Loucy (cell line): ENCODE measurements around the gene SLC25A30.
"Not testable (repeated sequence)": the region's sequence is repeated elsewhere in the genome, so short reads cannot be mapped to it uniquely, and the experiment has no call there.

Experiments used
- H2AFZ ChIP-seq: fragments of 200-600 bp; sonication (generic); 2 replicates; pipeline ENCODE4 v1.6.0; 2016; ENCODE audit warnings: antibody characterized with exemption, mild to moderate bottlenecking, low read length, moderate library complexity
- H3F3A ChIP-seq: fragments of 200-600 bp; 2 replicates; pipeline ENCODE4 v1.6.0; 2016; ENCODE audit warnings: antibody characterized with exemption, low read depth, mild to moderate bottlenecking
- H3K27me3 ChIP-seq: fragments of 200-600 bp; sonication (generic); 2 replicates; pipeline ENCODE4 v1.6.1; 2014; ENCODE audit warnings: low read length, mild to moderate bottlenecking; ENCODE audit not compliant: insufficient read depth, poor library complexity, severe bottlenecking
- H3K36me3 ChIP-seq: fragments of 200-600 bp; sonication (generic); 2 replicates; pipeline ENCODE4 v1.6.1; 2016; ENCODE audit warnings: low read length; ENCODE audit not compliant: insufficient read depth
- H3K4me1 ChIP-seq: fragments of 200-600 bp; sonication (generic); 2 replicates; pipeline ENCODE4 v1.5.1; 2014; ENCODE audit warnings: low read length, mild to moderate bottlenecking; ENCODE audit not compliant: insufficient read depth, poor library complexity, severe bottlenecking
- H3K4me2 ChIP-seq: fragments of 200-600 bp; sonication (generic); 2 replicates; pipeline ENCODE4 v1.6.0; 2014; ENCODE audit warnings: antibody characterized with exemption, low read length, low read depth, mild to moderate bottlenecking; ENCODE audit not compliant: poor library complexity, severe bottlenecking
- H3K4me3 ChIP-seq: fragments of 200-600 bp; sonication (generic); 2 replicates; pipeline ENCODE4 v1.5.1; 2014; ENCODE audit warnings: low read length, mild to moderate bottlenecking, mixed read lengths; ENCODE audit not compliant: poor library complexity, severe bottlenecking
- H3K79me2 ChIP-seq: fragments of 200-600 bp; sonication (generic); 2 replicates; pipeline ENCODE4 v1.6.1; 2014; ENCODE audit warnings: low read length; ENCODE audit not compliant: insufficient read depth
- H3K9ac ChIP-seq: fragments of 200-600 bp; sonication (generic); 2 replicates; pipeline ENCODE4 v1.6.0; 2014; ENCODE audit warnings: mild to moderate bottlenecking, low read depth, low read length, moderate library complexity; ENCODE audit not compliant: poor library complexity, severe bottlenecking
- H3K9me2 ChIP-seq: fragments of 200-600 bp; sonication (generic); replicated peaks from 2 replicates; pipeline ENCODE4 v1.6.1; 2016; ENCODE audit warnings: low read depth, low read length, mixed read lengths
- H3K9me3 ChIP-seq: fragments of 200-600 bp; sonication (generic); 2 replicates; pipeline ENCODE4 v1.6.1; 2014; ENCODE audit warnings: mild to moderate bottlenecking, antibody characterized with exemption, low read length, low read depth; ENCODE audit not compliant: insufficient read depth
- H4K20me1 ChIP-seq: fragments of 200-600 bp; sonication (generic); 2 replicates; pipeline ENCODE4 v1.6.0; 2014; ENCODE audit warnings: antibody characterized with exemption, low read length, mild to moderate bottlenecking; ENCODE audit not compliant: insufficient read depth, poor library complexity, severe bottlenecking
- CTCF ChIP-seq: fragments of 200-600 bp; sonication (generic); conservative IDR thresholded peaks from 2 replicates; pipeline ENCODE4 v1.5.1; 2014; ENCODE audit warnings: mild to moderate bottlenecking, antibody characterized with exemption, low read length
- EZH2phosphoT487 ChIP-seq: fragments of 200-600 bp; IDR thresholded peaks from 2 replicates; pipeline ENCODE4 v1.6.1; 2018; ENCODE audit warnings: antibody characterized with exemption, mild to moderate bottlenecking, moderate library complexity, borderline replicate concordance

Gene SLC25A30

GRCh38 chr13:45384474-45385174 is 33.5 kb downstream of the SLC25A30 start:
- no peaks in the 10 kb centered on the region for H3K27me3 ChIP-seq
- no peak overlapping the region for H3K4me3 ChIP-seq
- TF ChIP-seq CTCF (no peak), EZH2phosphoT487 (no peak)
- no peaks in the 10 kb centered on the region for H3K9me3 ChIP-seq
- H3K36me3 ChIP-seq: no peaks in the 10 kb centered on the region
- no peak overlapping the region for H3K4me2 ChIP-seq
- H3K4me1 ChIP-seq: no peaks in the 10 kb centered on the region
- no peaks in the 10 kb centered on the region for H3F3A ChIP-seq
- H3K9me2 ChIP-seq: no peaks in the 10 kb centered on the region
- no peaks in the 10 kb centered on the region for H3K79me2 ChIP-seq
- H2AFZ ChIP-seq: no peak overlapping the region
- H4K20me1 ChIP-seq: no peaks in the 10 kb centered on the region
- H3K9ac ChIP-seq: no peak overlapping the region

DNA sequence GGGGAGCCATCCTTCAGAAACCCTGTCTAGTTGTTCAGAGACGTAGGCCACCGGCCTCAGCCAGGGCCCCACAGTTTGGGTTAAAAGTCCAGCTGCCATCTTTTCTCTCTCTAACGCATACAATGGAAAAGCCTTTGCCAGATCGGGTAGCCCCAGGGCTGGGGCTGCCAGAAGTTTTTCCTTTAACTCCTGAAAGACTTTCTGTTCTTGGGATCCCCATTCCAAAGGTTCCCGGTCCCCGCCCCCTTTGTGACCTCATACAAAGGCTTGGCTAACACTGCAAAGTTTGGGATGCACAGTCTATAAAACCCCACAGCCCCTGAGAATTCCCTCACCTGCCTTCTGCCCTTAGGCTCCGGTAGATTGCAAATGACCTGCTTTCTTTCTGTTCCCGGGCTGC is 35.4 kb downstream of the SLC25A30 start:
- H3K4me2 ChIP-seq, H3K9me3 ChIP-seq, H3K9ac ChIP-seq, H3K27me3 ChIP-seq, H4K20me1 ChIP-seq, H3K4me3 ChIP-seq, H3K9me2 ChIP-seq, H2AFZ ChIP-seq, H3K4me1 ChIP-seq, H3F3A ChIP-seq, H3K79me2 ChIP-seq, H3K36me3 ChIP-seq: not testable (repeated sequence)

- no peaks in the 10 kb centered on the region for H4K20me1 ChIP-seq
- no peak for TF ChIP-seq EZH2phosphoT487
- H3F3A ChIP-seq: no peaks in the 10 kb centered on the region
- H2AFZ ChIP-seq: no peak overlapping the region
- no peaks in the 10 kb centered on the region for H3K9me3 ChIP-seq
- H3K9me2 ChIP-seq: no peaks in the 10 kb centered on the region
- H3K4me1 ChIP-seq: no peaks in the 10 kb centered on the region
- H3K36me3 ChIP-seq: no peaks in the 10 kb centered on the region
- H3K79me2 ChIP-seq: no peaks in the 10 kb centered on the region
- no peak overlapping the region for H3K4me3 ChIP-seq
- H3K27me3 ChIP-seq: no peaks in the 10 kb centered on the region
- no peak overlapping the region for H3K9ac ChIP-seq
- no peak overlapping the region for H3K4me2 ChIP-seq
These were observed 37.0 kb downstream of the SLC25A30 start for GRCh38 chr13:45381196-45381595.

- not testable (repeated sequence) for H3K36me3 ChIP-seq, H3F3A ChIP-seq, H2AFZ ChIP-seq, H3K9me3 ChIP-seq, H3K9ac ChIP-seq, H4K20me1 ChIP-seq, H3K4me3 ChIP-seq, H3K9me2 ChIP-seq, H3K27me3 ChIP-seq, H3K79me2 ChIP-seq, H3K4me1 ChIP-seq, H3K4me2 ChIP-seq
These were observed 37.5 kb downstream of the SLC25A30 start for GRCh38 chr13:45380708-45381107.

DNA sequence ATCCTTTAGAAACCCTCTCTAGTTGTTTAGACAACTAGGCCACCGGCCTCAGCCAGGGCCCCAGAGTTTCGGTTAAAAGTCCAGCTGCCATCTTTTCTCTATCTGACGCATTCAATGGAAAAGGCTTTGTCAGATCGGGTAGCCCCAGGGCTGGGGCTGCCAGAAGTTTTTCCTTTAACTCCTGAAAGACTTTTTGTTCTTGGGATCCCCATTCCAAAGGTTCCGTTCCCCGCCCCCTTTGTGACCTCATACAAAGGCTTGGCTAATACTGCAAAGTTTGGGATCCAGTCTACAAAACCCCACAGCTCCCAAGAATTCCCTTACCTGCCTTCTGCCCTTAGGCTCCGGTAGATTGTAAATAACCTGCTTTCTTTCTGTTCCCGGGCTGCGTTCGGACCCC is 38.7 kb downstream of the SLC25A30 start:
- H3K4me3 ChIP-seq, H3K9me2 ChIP-seq, H3K9ac ChIP-seq, H3K9me3 ChIP-seq, H3K27me3 ChIP-seq, H3K79me2 ChIP-seq, H3K4me1 ChIP-seq, H4K20me1 ChIP-seq, H3F3A ChIP-seq, H3K36me3 ChIP-seq, H2AFZ ChIP-seq, H3K4me2 ChIP-seq: not testable (repeated sequence)

GRCh38 chr13:45378786-45379185 is 39.4 kb downstream of the SLC25A30 start:
- not testable (repeated sequence) for H3K79me2 ChIP-seq, H3K36me3 ChIP-seq, H3K4me1 ChIP-seq, H3F3A ChIP-seq, H3K9ac ChIP-seq, H3K27me3 ChIP-seq, H3K9me2 ChIP-seq, H3K4me3 ChIP-seq, H2AFZ ChIP-seq, H4K20me1 ChIP-seq, H3K9me3 ChIP-seq, H3K4me2 ChIP-seq

- not testable (repeated sequence) for H3K4me1 ChIP-seq, H3K4me3 ChIP-seq
These were observed 40.9 kb downstream of the SLC25A30 start for GRCh38 chr13:45377314-45377713.

More at GRCh38 chr13:45377314-45377713, 40.9 kb downstream of the SLC25A30 start:
- H3K9me2 ChIP-seq, H3K9ac ChIP-seq, H4K20me1 ChIP-seq, H3K9me3 ChIP-seq, H3K36me3 ChIP-seq, H2AFZ ChIP-seq, H3F3A ChIP-seq, H3K79me2 ChIP-seq, H3K4me2 ChIP-seq, H3K27me3 ChIP-seq: not testable (repeated sequence)
